Osteocyte (in vitro differentiated cells): ENCODE results near the gene COL23A1. TPM values are rescaled to one million over a fixed set of nuclear protein-coding genes. Genes with fewer than 3 reads are reported as not detected.

Experiments
- DNase-seq: peaks from one replicate; pipeline ENCODE4 v3.0.0; 2021; ENCODE audit warnings: mixed read lengths; ENCODE audit not compliant: unreplicated experiment; ENCODE audit errors: extremely low spot score
- H3K27ac Mint-ChIP-seq: one replicate; pipeline ENCODE4 v1.8.0; 2021; ENCODE audit warnings: mild to moderate bottlenecking, mixed read lengths; ENCODE audit not compliant: unreplicated experiment
- H3K27me3 Mint-ChIP-seq: one replicate; pipeline ENCODE4 v1.8.0; 2021; ENCODE audit warnings: mixed read lengths; ENCODE audit not compliant: unreplicated experiment
- H3K36me3 Mint-ChIP-seq: one replicate; pipeline ENCODE4 v1.8.0; 2021; ENCODE audit warnings: mixed read lengths; ENCODE audit not compliant: unreplicated experiment
- H3K4me1 Mint-ChIP-seq: one replicate; pipeline ENCODE4 v1.8.0; 2021; ENCODE audit warnings: mixed read lengths; ENCODE audit not compliant: unreplicated experiment
- H3K4me3 Mint-ChIP-seq: one replicate; pipeline ENCODE4 v1.8.0; 2021; ENCODE audit warnings: mild to moderate bottlenecking, moderate library complexity, mixed read lengths; ENCODE audit not compliant: unreplicated experiment
- H3K9me3 Mint-ChIP-seq: one replicate; pipeline ENCODE4 v1.8.0; 2021; ENCODE audit warnings: mixed read lengths; ENCODE audit not compliant: unreplicated experiment
- total RNA-seq: library from RNA; stranded (reverse); gene quantifications from 2 replicates; pipeline ENCODE4 v1.2.1, GENCODE V29; 2021
- TF ChIP-seq, protein P1 (sequence below): fragments of 200-600 bp; sonication (generic); IDR thresholded peaks from 2 replicates; pipeline ENCODE4 v1.5.0; 2021; ENCODE audit warnings: antibody characterized with exemption, mild to moderate bottlenecking, moderate library complexity

COL23A1 gene
- total RNA-seq, 1 donor from 2014 or later, result not detected

DNA sequence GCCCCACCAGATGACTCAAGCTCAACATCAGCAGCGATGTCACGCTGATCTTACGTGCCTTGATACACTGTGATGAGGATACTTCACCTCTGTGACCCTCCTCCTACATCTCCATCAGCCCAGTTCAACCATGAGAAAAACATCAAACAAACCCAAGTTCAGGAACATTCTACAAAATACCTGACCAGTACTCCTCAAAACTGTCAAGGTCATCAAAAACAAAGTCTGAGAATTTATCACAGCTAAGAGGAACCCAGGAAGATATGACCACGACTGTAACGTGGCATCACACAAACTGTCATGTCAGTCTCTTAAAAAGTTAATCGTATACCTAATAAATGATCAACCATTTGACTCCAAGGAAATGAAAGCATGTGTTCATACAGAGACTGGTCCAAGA lies 90.8 kb downstream of the COL23A1 start:
- no peak for DNase-seq
- no peaks in the 10 kb centered on the region for H3K4me1 Mint-ChIP-seq
- H3K36me3 Mint-ChIP-seq, result no peaks in the 10 kb centered on the region
- TF ChIP-seq, protein P1, sequence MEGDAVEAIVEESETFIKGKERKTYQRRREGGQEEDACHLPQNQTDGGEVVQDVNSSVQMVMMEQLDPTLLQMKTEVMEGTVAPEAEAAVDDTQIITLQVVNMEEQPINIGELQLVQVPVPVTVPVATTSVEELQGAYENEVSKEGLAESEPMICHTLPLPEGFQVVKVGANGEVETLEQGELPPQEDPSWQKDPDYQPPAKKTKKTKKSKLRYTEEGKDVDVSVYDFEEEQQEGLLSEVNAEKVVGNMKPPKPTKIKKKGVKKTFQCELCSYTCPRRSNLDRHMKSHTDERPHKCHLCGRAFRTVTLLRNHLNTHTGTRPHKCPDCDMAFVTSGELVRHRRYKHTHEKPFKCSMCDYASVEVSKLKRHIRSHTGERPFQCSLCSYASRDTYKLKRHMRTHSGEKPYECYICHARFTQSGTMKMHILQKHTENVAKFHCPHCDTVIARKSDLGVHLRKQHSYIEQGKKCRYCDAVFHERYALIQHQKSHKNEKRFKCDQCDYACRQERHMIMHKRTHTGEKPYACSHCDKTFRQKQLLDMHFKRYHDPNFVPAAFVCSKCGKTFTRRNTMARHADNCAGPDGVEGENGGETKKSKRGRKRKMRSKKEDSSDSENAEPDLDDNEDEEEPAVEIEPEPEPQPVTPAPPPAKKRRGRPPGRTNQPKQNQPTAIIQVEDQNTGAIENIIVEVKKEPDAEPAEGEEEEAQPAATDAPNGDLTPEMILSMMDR, result no peak
- H3K4me3 Mint-ChIP-seq, result no peak overlapping the region
- no peaks in the 10 kb centered on the region for H3K27me3 Mint-ChIP-seq
- H3K27ac Mint-ChIP-seq, result no peak overlapping the region
- peaks cover 29% of the 10 kb centered on the region for H3K9me3 Mint-ChIP-seq

DNA sequence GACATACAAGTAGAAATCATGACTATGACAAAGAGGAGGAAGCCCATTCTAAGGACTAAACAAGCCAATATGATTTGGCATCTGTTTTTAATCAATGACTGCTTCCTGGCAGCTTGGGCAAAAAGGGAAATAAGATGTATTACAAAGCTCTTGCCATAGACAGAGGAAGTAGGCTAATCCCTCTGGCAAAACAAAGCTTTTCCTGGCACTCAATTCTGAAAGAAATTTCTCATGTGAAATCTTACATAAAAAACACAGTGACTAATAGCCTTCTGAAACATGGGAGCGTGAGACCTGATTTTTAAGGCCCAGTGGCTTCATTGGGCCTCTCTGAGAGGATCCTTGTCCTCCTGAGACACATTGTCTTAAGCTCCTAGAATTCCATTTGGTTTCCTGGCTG lies 93.6 kb downstream of the COL23A1 start:
- Mint-ChIP-seq H3K36me3 (no peaks in the 10 kb centered on the region), H3K27ac (no peak overlapping the region), H3K4me3 (no peak overlapping the region), H3K27me3 (no peaks in the 10 kb centered on the region), H3K4me1 (no peaks in the 10 kb centered on the region), H3K9me3 (peaks cover 42% of the 10 kb centered on the region)
- TF ChIP-seq, protein P1, result no peak
- no peak for DNase-seq

DNA sequence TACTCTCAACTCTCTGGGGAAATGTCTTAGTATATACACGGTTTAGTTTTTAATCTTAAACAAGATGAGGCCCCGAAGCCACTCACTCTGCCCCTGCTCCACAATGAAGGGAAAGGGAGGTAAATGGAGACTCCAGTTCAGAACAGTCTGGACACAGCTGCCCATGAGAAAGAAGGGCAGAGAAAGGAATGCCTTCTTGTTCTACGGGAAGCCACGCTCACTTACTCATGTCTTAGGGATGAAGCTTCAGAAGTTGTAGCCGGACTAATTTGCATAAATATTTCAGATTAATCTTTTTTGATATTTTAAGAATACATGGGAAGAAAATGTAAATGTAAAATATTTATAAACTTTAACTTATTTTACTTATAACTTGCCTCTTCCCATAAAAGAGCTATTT lies 94.0 kb downstream of the COL23A1 start:
- no peak for DNase-seq
- H3K4me3 Mint-ChIP-seq, result no peak overlapping the region
- no peaks in the 10 kb centered on the region for H3K4me1 Mint-ChIP-seq
- TF ChIP-seq, protein P1, result no peak
- peaks cover 42% of the 10 kb centered on the region for H3K9me3 Mint-ChIP-seq
- H3K36me3 Mint-ChIP-seq, result no peaks in the 10 kb centered on the region
- no peak overlapping the region for H3K27ac Mint-ChIP-seq
- no peaks in the 10 kb centered on the region for H3K27me3 Mint-ChIP-seq

DNA sequence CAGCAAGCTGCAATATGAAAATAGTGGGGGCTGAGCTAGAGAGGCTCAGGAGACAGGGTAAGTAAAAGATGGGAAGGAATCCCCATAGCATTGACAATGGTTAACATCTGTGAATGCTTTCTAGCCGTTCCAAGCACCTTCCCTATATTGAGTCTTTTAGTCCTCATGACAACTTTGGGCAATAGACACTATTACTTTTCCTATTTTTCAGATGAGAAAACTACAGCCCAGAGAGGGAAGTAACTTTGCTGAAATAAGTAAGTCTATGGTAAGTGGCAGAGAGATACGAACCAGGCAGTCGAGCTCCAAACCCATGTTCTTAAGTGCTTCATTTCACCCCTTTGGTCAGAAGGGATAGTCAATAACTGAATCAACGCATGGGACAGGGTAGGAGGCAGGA lies 94.5 kb downstream of the COL23A1 start:
- Mint-ChIP-seq H3K27ac (no peak overlapping the region), H3K27me3 (no peaks in the 10 kb centered on the region), H3K9me3 (peaks cover 43% of the 10 kb centered on the region), H3K4me1 (no peaks in the 10 kb centered on the region), H3K36me3 (no peaks in the 10 kb centered on the region), H3K4me3 (no peak overlapping the region)
- TF ChIP-seq, protein P1, result no peak
- DNase-seq, result no peak

DNA sequence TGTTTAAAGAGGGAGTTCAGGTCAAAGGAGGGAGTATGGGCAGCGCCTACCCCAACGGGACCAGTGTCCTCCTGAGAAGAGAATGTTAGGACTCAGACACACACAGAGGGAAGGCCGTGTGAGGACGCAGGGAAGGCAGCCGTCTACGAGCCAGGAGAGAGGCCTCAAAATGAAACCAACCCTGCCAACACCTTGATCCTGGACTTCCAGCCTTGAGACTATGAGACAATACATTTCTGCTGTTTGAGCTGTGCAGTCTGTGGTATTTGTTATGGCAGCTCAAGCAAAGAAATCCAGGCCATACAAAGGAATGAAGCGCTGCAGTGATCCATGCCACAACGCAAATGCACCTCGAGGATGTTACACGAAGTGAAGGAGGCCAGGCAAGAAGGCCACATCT lies 97.9 kb downstream of the COL23A1 start:
- Mint-ChIP-seq H3K27me3 (no peaks in the 10 kb centered on the region), H3K4me3 (no peak overlapping the region), H3K27ac (no peak overlapping the region), H3K36me3 (no peaks in the 10 kb centered on the region), H3K4me1 (no peaks in the 10 kb centered on the region), H3K9me3 (peaks cover 38% of the 10 kb centered on the region)
- TF ChIP-seq, protein P1, result no peak
- no peak for DNase-seq
